Measurements from ENCODE around the gene GRIN3B. TPM values are rescaled to one million over a fixed set of nuclear protein-coding genes. Genes with fewer than 3 reads are reported as not detected.

The GRIN3B gene
- total RNA-seq, 1 donor from 2014 or later: 3.0 TPM

- no peak for DNase-seq
- TF ChIP-seq, protein P1, sequence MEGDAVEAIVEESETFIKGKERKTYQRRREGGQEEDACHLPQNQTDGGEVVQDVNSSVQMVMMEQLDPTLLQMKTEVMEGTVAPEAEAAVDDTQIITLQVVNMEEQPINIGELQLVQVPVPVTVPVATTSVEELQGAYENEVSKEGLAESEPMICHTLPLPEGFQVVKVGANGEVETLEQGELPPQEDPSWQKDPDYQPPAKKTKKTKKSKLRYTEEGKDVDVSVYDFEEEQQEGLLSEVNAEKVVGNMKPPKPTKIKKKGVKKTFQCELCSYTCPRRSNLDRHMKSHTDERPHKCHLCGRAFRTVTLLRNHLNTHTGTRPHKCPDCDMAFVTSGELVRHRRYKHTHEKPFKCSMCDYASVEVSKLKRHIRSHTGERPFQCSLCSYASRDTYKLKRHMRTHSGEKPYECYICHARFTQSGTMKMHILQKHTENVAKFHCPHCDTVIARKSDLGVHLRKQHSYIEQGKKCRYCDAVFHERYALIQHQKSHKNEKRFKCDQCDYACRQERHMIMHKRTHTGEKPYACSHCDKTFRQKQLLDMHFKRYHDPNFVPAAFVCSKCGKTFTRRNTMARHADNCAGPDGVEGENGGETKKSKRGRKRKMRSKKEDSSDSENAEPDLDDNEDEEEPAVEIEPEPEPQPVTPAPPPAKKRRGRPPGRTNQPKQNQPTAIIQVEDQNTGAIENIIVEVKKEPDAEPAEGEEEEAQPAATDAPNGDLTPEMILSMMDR (IDR thresholded peaks at IDR 0.05): no peak
- Histone ChIP-seq H3K27ac (no peak overlapping the region), H3K4me3 (no peak overlapping the region), H3K4me1 (peaks cover 10% of the 10 kb centered on the region), H3K9me3 (no peaks in the 10 kb centered on the region), H3K36me3 (peaks cover 51% of the 10 kb centered on the region), H3K27me3 (ENCODE audit: low read depth) (peaks cover 17% of the 10 kb centered on the region)
- intact Hi-C loops (cut with DNase I): no loop called here
- ATAC-seq: peak; percentile 15 to 32
These were observed 8.9 kb upstream of the GRIN3B start for GRCh38 chr19:991174-991931.

DNA sequence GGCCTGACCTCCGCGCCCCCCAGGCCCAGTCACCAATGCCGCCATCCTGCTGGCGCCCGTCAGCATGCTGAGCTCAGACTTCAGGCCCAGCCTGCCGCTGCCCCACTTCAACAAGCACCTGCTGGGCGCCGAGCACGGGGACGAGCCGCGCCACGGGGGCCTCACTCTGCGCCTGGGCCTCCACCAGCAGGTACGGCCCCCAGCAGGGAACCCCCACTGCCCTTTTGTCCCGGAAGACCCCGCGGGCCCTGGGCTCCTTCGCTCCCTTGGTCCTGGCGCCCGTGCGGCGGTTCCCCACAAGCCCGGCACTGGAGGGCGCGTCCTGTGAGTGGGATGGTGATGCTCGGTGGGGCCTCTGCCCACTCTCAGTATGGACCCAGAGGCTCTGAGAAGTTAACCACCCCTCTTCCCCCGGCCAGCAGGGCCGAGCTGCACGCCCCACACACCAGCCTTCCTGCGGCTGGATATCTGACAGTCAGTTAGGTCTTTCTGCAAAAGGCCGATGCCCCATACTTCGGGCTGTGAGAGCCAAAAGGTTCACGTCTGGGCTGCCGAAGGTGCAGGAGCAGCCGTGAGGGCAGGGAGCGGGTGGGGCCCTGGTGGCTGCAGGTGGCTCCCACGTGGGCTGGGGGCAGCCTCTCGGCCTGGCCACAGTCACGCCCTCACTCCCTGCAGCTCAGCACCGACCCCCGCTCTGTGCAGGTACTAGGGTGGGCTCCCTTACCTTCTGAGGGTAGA, 8.1 kb upstream of the GRIN3B start:
- H3K4me1 ChIP-seq: peaks cover 13% of the 10 kb centered on the region
- H3K27me3 ChIP-seq (ENCODE audit: low read depth): peaks cover 24% of the 10 kb centered on the region
- H3K9me3 ChIP-seq: no peaks in the 10 kb centered on the region
- peaks cover 44% of the 10 kb centered on the region for H3K36me3 ChIP-seq
- no peak overlapping the region for H3K4me3 ChIP-seq
- DNase-seq (no peak), ATAC-seq (no peak)
- TF ChIP-seq, protein P1 (IDR thresholded peaks at IDR 0.05): no peak
- H3K27ac ChIP-seq: no peak overlapping the region
- intact Hi-C loops (cut with DNase I): no loop called here

GRCh38 chr19:992670-993055, 7.6 kb upstream of the GRIN3B start:
- intact Hi-C loops (cut with DNase I): no loop called here
- Histone ChIP-seq H3K9me3 (no peaks in the 10 kb centered on the region), H3K27me3 (ENCODE audit: low read depth) (peaks cover 30% of the 10 kb centered on the region), H3K27ac (no peak overlapping the region), H3K4me1 (peaks cover 13% of the 10 kb centered on the region), H3K36me3 (peaks cover 39% of the 10 kb centered on the region), H3K4me3 (no peak overlapping the region)
- DNase-seq: no peak
- TF ChIP-seq, protein P1 (IDR thresholded peaks at IDR 0.05): no peak
- ATAC-seq: no peak

DNA sequence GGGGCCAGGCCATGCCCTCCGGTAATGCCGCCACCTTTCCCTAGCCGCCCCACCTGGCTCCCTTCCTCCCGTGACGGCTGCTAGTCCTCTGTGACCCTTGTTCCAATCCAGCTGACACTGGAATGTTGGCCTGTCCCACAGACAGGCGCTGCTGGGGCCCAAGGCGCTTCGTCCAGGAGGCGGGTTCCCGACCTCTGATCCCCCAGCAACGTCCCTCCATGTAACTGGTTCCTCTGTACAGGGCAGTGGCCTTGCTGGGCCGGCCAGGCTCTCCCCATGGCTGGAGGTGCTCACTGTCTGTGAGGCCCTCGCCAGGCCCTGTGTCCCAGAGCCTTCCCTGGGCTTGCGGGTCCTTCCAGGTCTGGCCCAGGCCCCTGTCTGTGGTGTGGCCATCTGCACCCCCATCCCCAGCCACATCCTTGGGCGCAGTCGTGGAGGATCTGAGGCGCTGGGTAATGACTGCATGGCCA, 6.8 kb upstream of the GRIN3B start:
- H3K27ac ChIP-seq: no peak overlapping the region
- H3K36me3 ChIP-seq: peaks cover 35% of the 10 kb centered on the region

DNA sequence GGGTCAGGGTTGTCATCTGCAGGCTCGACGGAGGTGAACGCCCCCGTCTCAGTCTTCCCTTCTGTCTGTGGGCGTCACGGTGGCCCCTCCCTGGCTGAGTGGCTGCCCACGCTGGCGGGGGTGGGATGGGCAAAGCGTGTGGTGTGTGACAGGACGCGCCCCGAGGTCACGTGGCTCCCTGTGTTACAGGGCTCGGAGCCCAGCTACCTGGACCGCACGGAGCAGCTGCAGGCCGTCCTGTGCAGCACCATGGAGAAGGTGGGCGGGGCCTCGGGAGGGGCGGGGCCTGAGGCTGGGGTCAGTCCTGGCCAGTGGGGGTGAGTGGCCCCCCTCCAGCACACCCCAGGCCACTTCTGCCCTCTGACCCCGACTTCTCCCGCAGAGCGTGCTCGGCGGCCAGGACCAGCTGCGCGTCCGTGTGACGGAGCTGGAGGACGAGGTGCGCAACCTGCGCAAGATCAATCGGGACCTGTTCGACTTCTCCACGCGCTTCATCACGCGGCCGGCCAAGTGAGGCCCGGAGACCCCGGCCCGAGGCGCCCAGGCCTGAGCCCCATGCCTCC, 6.3 kb upstream of the GRIN3B start:
- TF ChIP-seq, protein P1 (IDR thresholded peaks at IDR 0.05): no peak
- peaks cover 41% of the 10 kb centered on the region for H3K27me3 ChIP-seq (ENCODE audit: low read depth)
- intact Hi-C loops (cut with DNase I): no loop called here
- no peaks in the 10 kb centered on the region for H3K9me3 ChIP-seq
- H3K36me3 ChIP-seq: peaks cover 32% of the 10 kb centered on the region
- H3K27ac ChIP-seq: no peak overlapping the region
- H3K4me1 ChIP-seq: peaks cover 13% of the 10 kb centered on the region
- DNase-seq: peak; percentile 45
- no peak overlapping the region for H3K4me3 ChIP-seq
- no peak for ATAC-seq

More for the DNA sequence above, 6.8 kb upstream of the GRIN3B start:
- H3K4me1 ChIP-seq: peaks cover 13% of the 10 kb centered on the region
- TF ChIP-seq, protein P1 (IDR thresholded peaks at IDR 0.05): no peak
- intact Hi-C loops (cut with DNase I): no loop called here
- H3K9me3 ChIP-seq: no peaks in the 10 kb centered on the region
- no peak overlapping the region for H3K4me3 ChIP-seq
- ATAC-seq (no peak), DNase-seq (no peak)
- peaks cover 37% of the 10 kb centered on the region for H3K27me3 ChIP-seq (ENCODE audit: low read depth)

Measured in lower lobe of right lung (tissue), 2 donors.